HG03378 (cell line): ENCODE measurements around the gene CPT1B.
A peak's percentile ranks its signal among the peaks of the same experiment; 100 is the strongest.

ENCODE experiments used
- ATAC-seq: cut with Tn5 transposase; IDR thresholded peaks from one replicate; pipeline ENCODE4 v1.9.1; 2021; ENCODE audit warnings: mild to moderate bottlenecking, moderate library complexity; ENCODE audit not compliant: unreplicated experiment

The CPT1B gene

GRCh38 chr22:50571264-50572175 is 6.7 kb downstream of the CPT1B start:
- ATAC-seq = no peak

GRCh38 chr22:50570861-50571260 is 7.4 kb downstream of the CPT1B start:
- ATAC-seq = no peak

- ATAC-seq = no peak
Measured at GRCh38 chr22:50569896-50570535, 8.2 kb downstream of the CPT1B start.

- no peak for ATAC-seq
Measured at GRCh38 chr22:50569041-50569459, 9.2 kb downstream of the CPT1B start.

- ATAC-seq = no peak
Measured at GRCh38 chr22:50568626-50569025, 9.6 kb downstream of the CPT1B start.

DNA sequence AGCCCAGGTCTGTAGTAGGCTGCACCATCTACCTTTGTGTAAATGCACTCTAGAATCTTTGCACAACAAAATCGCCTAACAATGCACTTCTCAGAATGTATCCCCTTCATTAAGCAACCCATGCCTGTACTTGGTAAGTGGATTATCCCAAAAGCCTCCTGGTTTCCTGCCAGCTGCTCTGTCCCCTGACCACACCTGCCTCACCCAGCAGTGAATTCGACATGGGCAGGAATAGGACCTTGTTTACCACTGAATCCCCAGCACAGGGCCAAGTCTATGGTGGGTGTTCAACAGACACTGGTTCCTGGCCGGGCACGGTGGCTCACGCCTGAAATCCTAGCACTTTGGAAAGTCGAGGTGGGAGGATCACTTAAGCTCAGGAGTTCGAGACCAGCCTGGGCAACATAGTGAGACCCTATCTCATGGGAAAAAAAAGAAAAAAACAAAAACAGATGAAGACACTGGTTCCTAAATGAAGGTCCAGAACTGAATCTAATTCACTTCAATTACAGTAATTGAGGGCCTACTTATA is 10.4 kb downstream of the CPT1B start:
- no peak for ATAC-seq

DNA sequence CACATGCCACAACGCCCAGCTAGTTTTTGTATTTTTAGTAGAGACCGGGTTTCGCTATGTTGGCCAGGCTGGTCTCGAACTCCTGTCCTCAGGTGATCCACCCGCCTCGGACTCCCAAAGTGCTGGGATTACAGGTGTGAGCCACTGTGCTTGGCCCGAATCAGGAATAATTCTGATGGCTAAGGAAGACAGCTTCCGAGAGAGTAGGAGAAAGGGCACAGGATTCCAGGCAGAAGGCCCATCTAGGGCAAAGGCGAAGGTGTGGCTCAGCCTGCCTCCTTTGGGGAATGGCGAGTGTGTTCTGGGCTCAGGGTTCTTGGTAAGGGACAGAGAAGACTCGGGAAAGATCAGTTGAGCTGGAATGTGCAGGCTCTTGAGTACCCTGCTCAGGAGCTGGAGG is 13.9 kb downstream of the CPT1B start:
- no peak for ATAC-seq

GRCh38 chr22:50563413-50564160 is 14.6 kb downstream of the CPT1B start:
- no peak for ATAC-seq

DNA sequence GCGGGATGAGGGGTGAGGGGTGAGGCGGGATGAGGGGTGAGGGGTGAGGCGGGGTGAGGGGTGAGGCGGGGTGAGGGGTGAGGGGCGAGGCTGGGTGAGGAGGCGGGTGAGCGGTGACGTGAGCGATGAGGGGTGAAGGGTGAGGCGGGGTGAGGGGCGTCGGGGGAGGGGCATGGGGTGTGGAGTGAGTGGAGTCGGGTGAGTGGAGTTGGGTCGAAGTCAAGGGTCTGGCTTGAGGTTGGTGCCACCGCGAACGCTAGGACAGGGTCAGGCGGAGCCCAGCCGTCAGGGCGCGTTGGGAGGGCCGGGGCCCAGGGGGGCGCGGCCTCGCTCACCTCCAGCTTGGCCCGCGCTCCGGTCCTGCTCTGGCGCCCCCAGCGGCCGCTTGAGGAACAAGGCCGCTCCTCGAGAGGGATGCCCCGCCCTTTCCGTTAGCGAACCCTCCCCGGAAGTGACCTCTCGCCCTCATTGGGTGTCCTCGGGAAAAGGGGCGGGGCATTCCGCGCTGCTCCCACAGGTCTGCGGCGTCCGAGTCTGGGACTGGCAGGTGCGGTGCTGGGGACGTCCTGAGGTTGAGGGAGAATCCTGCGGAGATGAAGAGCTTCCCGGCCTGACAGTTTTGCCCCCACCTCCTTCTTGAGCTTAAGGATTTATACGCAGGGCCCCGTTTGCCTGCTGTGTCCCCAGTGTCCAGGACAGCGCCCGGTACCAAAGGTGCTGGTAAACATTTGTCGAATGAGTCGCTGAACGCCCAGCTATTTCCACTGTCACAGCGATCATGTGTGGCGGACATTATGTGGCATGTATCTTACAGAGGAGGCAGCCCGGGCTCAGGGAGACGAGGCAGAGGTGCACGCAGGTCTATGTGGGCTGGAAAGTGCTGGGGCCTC is 15.5 kb downstream of the CPT1B start, which contains the start of gene SYCE3:
Gene SYCE3, minus strand, starts transcription at position 397 of the 890 bp plus-strand sequence. CDS start 6,514 bp downstream, outside the sequence.
- peak; percentile 75 for ATAC-seq

DNA sequence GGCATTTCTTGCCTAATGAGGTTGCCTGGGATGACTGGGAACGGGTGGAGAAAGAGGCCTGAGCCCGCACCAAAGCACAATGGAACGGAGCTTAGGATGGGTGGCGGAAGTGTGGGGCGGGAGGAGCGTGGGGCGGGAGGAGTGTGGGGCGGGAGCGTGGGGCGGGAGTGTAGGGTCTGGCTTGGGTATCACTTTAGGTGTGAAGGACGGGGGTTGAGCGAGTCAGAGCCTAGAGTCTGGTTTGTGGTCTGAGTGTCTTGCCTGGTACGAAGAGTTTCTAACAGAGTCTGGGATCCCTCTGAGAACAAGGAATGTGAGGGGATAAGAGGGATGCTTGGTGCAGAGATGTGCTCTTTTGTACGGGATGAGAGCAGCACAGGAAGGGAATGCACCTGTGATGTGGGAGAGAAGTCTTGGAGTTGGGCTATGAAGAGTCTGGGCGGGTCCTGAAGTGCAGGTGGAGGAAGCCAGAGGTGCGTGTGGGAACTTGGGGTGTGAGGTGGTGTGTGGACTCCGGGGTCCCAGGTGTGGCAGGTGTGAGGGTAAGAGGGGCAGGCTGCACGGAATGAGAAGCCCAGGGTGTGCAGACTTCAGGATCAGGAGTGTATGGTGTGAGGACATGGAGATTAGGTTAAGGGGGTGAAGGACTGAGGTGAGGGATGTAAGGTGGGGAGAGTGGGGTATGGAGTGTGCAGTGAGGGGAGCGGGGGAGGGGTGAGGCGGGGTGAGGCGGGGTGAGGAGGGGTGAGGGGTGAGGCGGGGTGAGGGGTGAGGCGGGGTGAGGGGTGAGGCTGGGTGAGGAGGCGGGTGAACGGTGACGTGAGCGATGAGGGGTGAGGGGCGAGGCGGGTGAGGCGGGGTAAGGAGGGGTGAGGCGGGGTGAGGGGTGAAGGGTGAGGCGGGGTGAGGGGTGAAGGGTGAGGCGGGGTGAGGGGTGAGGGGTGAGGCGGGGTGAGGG is 16.5 kb downstream of the CPT1B start:
- no peak for ATAC-seq

- ATAC-seq = no peak
Measured at GRCh38 chr22:50560034-50560433, 18.2 kb downstream of the CPT1B start.

DNA sequence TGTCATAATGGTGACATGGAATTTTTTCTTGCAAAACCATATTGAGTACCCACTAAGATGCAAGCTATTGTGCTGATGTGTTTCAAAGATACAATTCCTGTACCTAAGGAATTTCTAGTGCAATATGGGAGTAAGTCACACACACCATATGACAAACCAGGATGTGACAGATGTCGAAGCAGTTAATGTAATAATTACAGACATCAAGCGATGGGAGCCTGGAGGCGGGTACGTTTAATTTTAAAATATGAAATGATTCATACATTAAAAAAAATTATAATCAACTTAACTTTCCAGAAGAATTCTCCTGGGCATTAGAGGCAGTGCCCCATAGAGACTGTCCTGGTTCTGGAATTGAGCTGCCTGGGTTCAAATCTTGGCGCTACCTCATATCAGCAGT is 21.5 kb downstream of the CPT1B start:
- no peak for ATAC-seq

- no peak for ATAC-seq
Measured at GRCh38 chr22:50553310-50553709, 24.9 kb downstream of the CPT1B start.

DNA sequence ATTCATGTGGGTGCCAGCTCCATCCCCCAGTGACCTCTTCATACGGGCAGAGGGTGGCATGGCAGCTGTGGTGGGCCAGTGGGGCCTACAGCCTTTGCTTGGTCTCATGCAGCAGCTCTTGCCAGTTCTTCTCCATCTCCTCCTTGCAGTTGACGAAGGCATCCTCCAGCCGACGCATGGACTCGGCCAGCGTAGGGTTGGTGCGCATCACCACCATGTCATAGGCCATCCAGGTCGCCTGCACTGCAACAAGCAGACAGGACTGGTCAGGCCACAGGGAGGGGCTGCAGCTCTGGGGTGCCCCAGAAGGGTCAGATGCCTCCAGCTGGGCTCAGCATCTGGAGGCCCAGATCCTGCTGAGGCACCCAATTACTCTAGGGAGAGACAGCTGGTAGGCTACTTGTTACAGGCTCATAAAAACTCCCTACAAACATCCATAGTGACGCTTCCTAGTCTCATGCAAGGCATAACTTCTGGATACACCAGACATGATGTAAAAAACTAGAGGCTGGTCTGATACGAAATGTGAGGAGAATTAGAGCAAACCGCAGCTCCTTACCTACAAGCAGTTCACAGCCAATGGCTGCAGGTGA is 27.0 kb downstream of the CPT1B start:
- no peak for ATAC-seq

- ATAC-seq = no peak
Measured at GRCh38 chr22:50550395-50550794, 27.8 kb downstream of the CPT1B start.

DNA sequence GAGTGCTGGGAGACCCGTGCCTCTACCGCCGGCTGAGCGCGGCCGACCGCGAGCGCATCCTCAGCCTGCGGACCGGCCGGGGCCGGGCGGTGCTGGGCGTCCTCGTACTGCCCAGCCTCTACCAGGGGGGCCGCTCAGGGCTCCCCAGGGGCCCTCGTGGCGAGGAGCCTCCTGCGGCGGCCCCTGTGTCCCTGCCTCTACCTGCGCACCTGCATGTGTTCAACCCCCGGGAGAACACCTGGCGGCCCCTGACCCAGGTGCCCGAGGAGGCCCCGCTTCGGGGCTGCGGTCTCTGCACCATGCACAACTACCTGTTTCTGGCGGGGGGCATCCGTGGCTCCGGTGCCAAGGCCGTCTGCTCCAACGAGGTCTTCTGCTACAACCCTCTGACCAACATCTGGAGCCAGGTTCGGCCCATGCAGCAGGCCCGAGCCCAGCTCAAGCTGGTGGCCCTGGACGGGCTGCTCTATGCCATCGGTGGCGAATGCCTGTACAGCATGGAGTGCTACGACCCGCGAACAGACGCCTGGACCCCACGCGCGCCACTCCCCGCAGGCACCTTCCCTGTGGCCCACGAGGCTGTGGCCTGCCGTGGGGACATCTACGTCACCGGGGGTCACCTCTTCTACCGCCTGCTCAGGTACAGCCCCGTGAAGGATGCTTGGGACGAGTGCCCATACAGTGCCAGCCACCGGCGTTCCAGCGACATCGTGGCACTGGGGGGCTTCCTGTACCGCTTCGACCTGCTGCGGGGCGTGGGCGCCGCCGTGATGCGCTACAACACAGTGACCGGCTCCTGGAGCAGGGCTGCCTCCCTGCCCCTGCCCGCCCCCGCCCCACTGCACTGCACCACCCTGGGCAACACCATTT is 29.1 kb downstream of the CPT1B start:
- no peak for ATAC-seq

- no peak for ATAC-seq
Measured at GRCh38 chr22:50548040-50548920, 29.9 kb downstream of the CPT1B start.
